ENCODE results near the gene TUBGCP2. TPM values are rescaled to one million over a fixed set of nuclear protein-coding genes. Genes with fewer than 3 reads are reported as not detected.

Gene TUBGCP2
- total RNA-seq, 4 donors from 2014 or later, result 21.5 to 43.8 (median 36.5) TPM

DNA sequence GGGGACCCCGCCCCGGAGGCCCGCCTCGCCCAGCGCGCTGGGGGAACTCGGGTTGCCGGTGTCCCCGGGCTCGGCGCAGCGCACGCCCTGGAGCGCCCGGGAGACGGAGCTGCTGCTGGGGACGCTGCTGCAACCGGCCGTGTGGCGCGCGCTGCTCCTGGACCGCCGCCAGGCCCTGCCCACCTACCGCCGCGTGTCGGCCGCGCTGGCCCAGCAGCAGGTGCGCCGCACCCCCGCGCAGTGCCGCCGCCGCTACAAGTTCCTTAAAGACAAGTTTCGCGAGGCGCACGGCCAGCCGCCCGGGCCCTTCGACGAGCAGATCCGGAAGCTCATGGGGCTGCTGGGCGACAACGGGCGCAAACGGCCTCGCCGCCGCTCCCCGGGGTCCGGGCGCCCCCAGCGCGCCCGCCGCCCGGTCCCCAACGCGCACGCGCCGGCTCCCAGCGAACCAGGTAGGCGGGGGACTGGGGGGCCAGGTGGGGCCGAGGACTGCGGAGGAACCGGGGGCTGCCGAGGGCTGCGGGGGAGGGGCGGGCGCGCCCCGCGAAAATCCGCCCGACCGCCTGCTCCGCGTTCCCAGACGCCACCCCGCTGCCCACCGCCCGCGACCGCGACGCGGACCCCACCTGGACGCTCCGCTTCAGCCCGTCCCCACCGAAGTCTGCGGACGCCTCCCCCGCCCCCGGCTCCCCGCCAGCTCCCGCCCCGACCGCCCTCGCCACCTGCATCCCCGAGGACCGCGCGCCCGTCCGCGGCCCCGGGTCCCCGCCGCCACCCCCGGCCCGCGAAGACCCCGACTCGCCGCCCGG lies 78.1 kb downstream of the TUBGCP2 start:
- no peaks in the 10 kb centered on the region for H3K36me3 ChIP-seq
- ATAC-seq (no peak), DNase-seq (no peak)
- TF ChIP-seq CTCF (IDR thresholded peaks at IDR 0.05 in 4 of 5, conservative IDR thresholded peaks at IDR 0.05 in 1 of 5) (no peak), POLR2A (IDR thresholded peaks at IDR 0.05) (no peak)
- no peaks in the 10 kb centered on the region for H3K4me1 ChIP-seq
- H3K9me3 ChIP-seq, result no peaks in the 10 kb centered on the region
- H3K27me3 ChIP-seq, result peaks cover 64 to 76% (median 64%) of the 10 kb centered on the region in 3 donors
- no peak overlapping the region for H3K4me3 ChIP-seq
- in situ Hi-C loops (cut with MboI; ENCODE audit: low sequenced_read_pairs in 4 of 4), result no loop called here
- intact Hi-C loops (cut with DNase I; ENCODE audit: low total_unique reads), result no loop called here
- H3K27ac ChIP-seq, result no peak overlapping the region

DNA sequence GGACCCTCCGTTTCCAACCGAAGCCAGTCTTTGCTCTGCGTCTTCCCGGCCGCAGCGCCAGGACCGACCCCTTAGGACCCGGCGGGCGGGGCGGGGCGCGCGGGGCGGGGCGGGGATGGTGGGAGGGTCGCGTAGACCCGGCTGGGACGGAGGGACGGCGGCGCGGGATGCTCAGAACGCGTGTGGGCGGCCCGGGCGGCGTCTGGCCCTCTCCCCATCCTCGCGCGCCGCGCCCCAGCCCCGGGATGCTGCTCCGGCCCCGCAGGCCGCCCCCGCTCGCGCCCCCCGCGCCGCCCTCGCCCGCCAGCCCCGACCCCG lies 78.7 kb downstream of the TUBGCP2 start, which contains the start of gene UTF1:
Gene UTF1, plus strand, starts transcription at position 174 of the 318 bp plus-strand sequence. Its CDS starts 72 bp downstream, at position 246.
- H3K27me3 ChIP-seq, result peaks cover 61 to 79% (median 63%) of the 10 kb centered on the region in 3 donors
- in situ Hi-C loops (cut with MboI; ENCODE audit: low sequenced_read_pairs in 4 of 4), result no loop called here
- H3K4me3 ChIP-seq, result no peak within 1 kb of the TSS
- no peak for DNase-seq
- TF ChIP-seq CTCF (IDR thresholded peaks at IDR 0.05 in 4 of 5, conservative IDR thresholded peaks at IDR 0.05 in 1 of 5) (no peak), POLR2A (IDR thresholded peaks at IDR 0.05) (no peak)
- no peak for ATAC-seq
- H3K36me3 ChIP-seq, result no peaks in the 10 kb centered on the region
- H3K4me1 ChIP-seq, result no peaks in the 10 kb centered on the region
- H3K9me3 ChIP-seq, result no peaks in the 10 kb centered on the region
- no peak within 1 kb of the TSS for H3K27ac ChIP-seq
- intact Hi-C loops (cut with DNase I; ENCODE audit: low total_unique reads), result no loop called here

GRCh38 chr10:133229265-133230043 lies 79.2 kb downstream of the TUBGCP2 start:
- TF ChIP-seq POLR2A (IDR thresholded peaks at IDR 0.05) (no peak), CTCF (IDR thresholded peaks at IDR 0.05 in 4 of 5, conservative IDR thresholded peaks at IDR 0.05 in 1 of 5) (no peak)
- peaks cover 64 to 84% (median 68%) of the 10 kb centered on the region in 3 donors for H3K27me3 ChIP-seq
- no peaks in the 10 kb centered on the region for H3K36me3 ChIP-seq
- in situ Hi-C loops (cut with MboI; ENCODE audit: low sequenced_read_pairs in 4 of 4), result no loop called here
- DNase-seq (no peak), ATAC-seq (no peak)
- no peak overlapping the region for H3K4me3 ChIP-seq
- no peak overlapping the region for H3K27ac ChIP-seq
- H3K9me3 ChIP-seq, result no peaks in the 10 kb centered on the region
- intact Hi-C loops (cut with DNase I; ENCODE audit: low total_unique reads), result no loop called here
- H3K4me1 ChIP-seq, result no peaks in the 10 kb centered on the region

MicroRNAs within 50 kb of the gene (microRNA counts, 767-probe panel; counts per million panel counts)
- 356 to 448 counts per million in 2 donors for microRNA hsa-miR-202-3p

Small RNA genes within 50 kb of the gene (microRNA-seq; reads per million reads assigned to microRNA genes)
- 9.5 to 10.2 reads per million in 2 donors for gene MIR202 (ENCODE audit: borderline replicate concordance in 2 of 2)

Other genes starting within 250 kb of the TUBGCP2 start
- not detected for gene ADGRA1, start 220.9 kb downstream of the TUBGCP2 start, total RNA-seq
- gene KNDC1, start 148.7 kb downstream of the TUBGCP2 start, total RNA-seq, result under 1 TPM in 2 of 4 donors, not detected in 2; 0.04 to 0.13 TPM
- gene UTF1, start 78.7 kb downstream of the TUBGCP2 start, total RNA-seq, result not detected
- gene VENTX, start 71.0 kb downstream of the TUBGCP2 start, total RNA-seq, result 1 to 10 TPM in 1 of 4 donors, under 1 TPM in 3; 0.13 to 1.3 (median 0.34) TPM
- gene ADAM8, start 32.0 kb downstream of the TUBGCP2 start, total RNA-seq, result 1 to 10 TPM in 3 of 4 donors, under 1 TPM in 1; 0.90 to 2.1 (median 1.2) TPM
- 10 to 100 TPM; 25.0 to 49.5 (median 41.9) TPM for gene ZNF511, start within 50 bp of the TUBGCP2 start, total RNA-seq
- not detected for gene CALY, start 28.0 kb upstream of the TUBGCP2 start, total RNA-seq
- gene PRAP1, start 38.5 kb upstream of the TUBGCP2 start, total RNA-seq, result 1 to 10 TPM in 2 of 4 donors, under 1 TPM in 1, not detected in 1; 0.59 to 1.4 (median 1.1) TPM
- 1 to 10 TPM; 3.2 to 8.9 (median 5.6) TPM for gene FUOM, start 49.1 kb upstream of the TUBGCP2 start, total RNA-seq
- gene ECHS1, start 64.5 kb upstream of the TUBGCP2 start, total RNA-seq, result 100 to 1,000 TPM in 3 of 4 donors, 10 to 100 TPM in 1; 96.7 to 123 (median 106) TPM
- 1 to 10 TPM; 4.9 to 7.7 (median 6.7) TPM for gene PAOX, start 70.4 kb upstream of the TUBGCP2 start, total RNA-seq
- 10 to 100 TPM; 12.2 to 23.9 (median 14.1) TPM for gene MTG1, start 85.3 kb upstream of the TUBGCP2 start, total RNA-seq
- gene SPRN, start 115.8 kb upstream of the TUBGCP2 start, total RNA-seq, result not detected
- 1 to 10 TPM in 2 of 4 donors, under 1 TPM in 2; 0.11 to 1.4 (median 0.71) TPM for gene SCART1, start 145.1 kb upstream of the TUBGCP2 start, total RNA-seq
- 10 to 100 TPM in 1 of 4 donors, 1 to 10 TPM in 2, under 1 TPM in 1; 0.97 to 14.0 (median 4.4) TPM for gene CYP2E1, start 218.5 kb upstream of the TUBGCP2 start, total RNA-seq

All from gastrocnemius medialis (tissue), 4 donors.